Adrenal gland (tissue), 12 donors: ENCODE measurements around the gene RAP1GAP2. TPM values are rescaled to one million over a fixed set of nuclear protein-coding genes. Genes with fewer than 3 reads are reported as not detected.
A peak's percentile ranks its signal among the peaks of the same experiment; 100 is the strongest.

Source experiments
- DNase-seq, 7 donors: peaks; one replicate each; pipeline ENCODE4 v3.0.0-alpha.2; 2019 to 2020
- H3K27ac ChIP-seq, 5 donors: fragments of 200-600 bp; sonication (generic) in 4 of 5; 1 replicate in 3 of 5; 2 replicates in 2 of 5; pipeline versions ENCODE4 v1.5.1 to v1.8.0; 2016 to 2020; ENCODE audit warnings: mild to moderate bottlenecking in 1 of 5
- H3K27me3 ChIP-seq: fragments of 200-600 bp; 2 replicates; pipeline ENCODE4 v1.8.0; 2021
- H3K36me3 ChIP-seq, 2 donors: fragments of 200-600 bp; replicated peaks in 1 of 2; 1 replicate in 1 of 2; 2 replicates in 1 of 2; pipeline versions ENCODE4 v1.5.1 to v1.8.0; 2018 to 2022
- H3K4me1 ChIP-seq, 2 donors: fragments of 200-600 bp; replicated peaks in 1 of 2; 1 replicate in 1 of 2; 2 replicates in 1 of 2; pipeline versions ENCODE4 v1.5.1 to v1.8.0; 2018 to 2021
- H3K4me3 ChIP-seq, 4 donors: fragments of 200-600 bp; sonication (generic) in 3 of 4; one replicate each; pipeline ENCODE4 v1.5.1; 2016 to 2018
- H3K9me3 ChIP-seq, 3 donors: fragments of 200-600 bp; sonication (generic) in 1 of 3; replicated peaks in 1 of 3; 1 replicate in 2 of 3; 2 replicates in 1 of 3; pipeline versions ENCODE4 v1.5.1 to v1.8.0; 2016 to 2021
- POLR2A ChIP-seq, 2 donors: fragments of 450-650 bp; IDR thresholded peaks; one replicate each; pipeline ENCODE4 v1.6.1; 2017; ENCODE audit warnings: antibody characterized with exemption in 2 of 2, mild to moderate bottlenecking in 2 of 2, moderate library complexity in 1 of 2
- WGBS, 4 donors: extraction: QIAGEN DNeasy Blood & Tissue Kit in 2 of 4; methylation state at CpG; one replicate each; pipeline versions ENCODE4 v1.1.5 to v1.1.7; 2013 to 2017; 5-methylcytosine and 5-hydroxymethylcytosine counted together
- intact Hi-C, 2 donors: fragments of 100-400 bp; cut with DNase I; formaldehyde crosslinking; loops; one replicate each; pipeline versions ENCODE4 v1.14.1 to v1.15.0; 2022 to 2023
- polyA plus RNA-seq, 3 donors: library from polyadenylated mRNA; stranded (reverse); fragments of 200-250 nt in 2 of 3; fragments of 350-450 nt in 1 of 3; fragmentation: Illumina TruSeq in 1 of 3; extraction: RNeasy Lipid Tissue Mini Kit (QIAGEN cat#74804) in 1 of 3; gene quantifications; one replicate each; pipeline ENCODE4 v1.2.3, GENCODE V29; 2013 to 2014
- total RNA-seq, 9 donors: library from RNA; depleted of rRNA in 4 of 9; stranded (reverse); fragments of >200 nt in 4 of 9; fragments of 120-200 nt in 1 of 9; fragmentation: NEBNext Ultra II Directional in 1 of 9; extraction: Animal tissue kit (Norgen Biotek cat#: 25700) in 1 of 9; gene quantifications; one replicate each; pipeline versions ENCODE4 v1.1.0 to v1.2.4, GENCODE V29; 2013 to 2023
- TF ChIP-seq, protein P1 (sequence below), 6 experiments: fragments of 450-650 bp in 4 of 6; fragments of 200-600 bp in 2 of 6; sonication (generic) in 1 of 6; IDR thresholded peaks; 1 replicate in 5 of 6; 2 replicates in 1 of 6; pipeline versions ENCODE4 v1.5.1 to v1.8.0; 2016 to 2021; ENCODE audit warnings: antibody characterized with exemption in 6 of 6, mild to moderate bottlenecking in 2 of 6, moderate library complexity in 1 of 6
- donor health status: healthy with polysubstance abuse.
- donor health status: Bipolar disorder and iron deficiency.
- donor health status: DM: yes; HTN: yes; CAD: no.
- donor health status: DM: no; HTN: no; CAD: no.
- donor health status: DM: no; HTN: no; CAD: no.
- donor health status: DM: yes; HTN: yes; CAD: no.

The RAP1GAP2 gene
- total and polyA plus RNA-seq, 12 donors: 4.2 to 20.4 (median 6.9) TPM

DNA sequence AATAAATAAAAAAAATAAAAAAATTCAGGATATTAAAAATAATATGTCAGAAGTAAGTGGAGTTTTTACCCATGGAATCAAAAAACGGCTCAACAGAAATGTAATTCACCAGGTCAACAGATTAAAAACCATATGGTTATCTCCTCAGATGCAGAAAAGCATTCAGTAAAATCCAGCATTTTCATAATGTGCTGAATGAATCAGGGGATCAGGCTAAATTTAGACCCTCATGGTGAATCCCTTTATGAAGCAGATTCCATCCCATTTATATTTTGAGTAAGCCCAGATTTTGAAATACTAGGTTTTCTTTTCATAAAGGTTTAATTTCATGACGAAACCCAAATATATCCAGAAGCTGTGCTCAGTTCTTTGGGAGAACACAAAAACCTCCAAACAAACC lies 182.8 kb downstream of the RAP1GAP2 start:
- TF ChIP-seq, protein P1, sequence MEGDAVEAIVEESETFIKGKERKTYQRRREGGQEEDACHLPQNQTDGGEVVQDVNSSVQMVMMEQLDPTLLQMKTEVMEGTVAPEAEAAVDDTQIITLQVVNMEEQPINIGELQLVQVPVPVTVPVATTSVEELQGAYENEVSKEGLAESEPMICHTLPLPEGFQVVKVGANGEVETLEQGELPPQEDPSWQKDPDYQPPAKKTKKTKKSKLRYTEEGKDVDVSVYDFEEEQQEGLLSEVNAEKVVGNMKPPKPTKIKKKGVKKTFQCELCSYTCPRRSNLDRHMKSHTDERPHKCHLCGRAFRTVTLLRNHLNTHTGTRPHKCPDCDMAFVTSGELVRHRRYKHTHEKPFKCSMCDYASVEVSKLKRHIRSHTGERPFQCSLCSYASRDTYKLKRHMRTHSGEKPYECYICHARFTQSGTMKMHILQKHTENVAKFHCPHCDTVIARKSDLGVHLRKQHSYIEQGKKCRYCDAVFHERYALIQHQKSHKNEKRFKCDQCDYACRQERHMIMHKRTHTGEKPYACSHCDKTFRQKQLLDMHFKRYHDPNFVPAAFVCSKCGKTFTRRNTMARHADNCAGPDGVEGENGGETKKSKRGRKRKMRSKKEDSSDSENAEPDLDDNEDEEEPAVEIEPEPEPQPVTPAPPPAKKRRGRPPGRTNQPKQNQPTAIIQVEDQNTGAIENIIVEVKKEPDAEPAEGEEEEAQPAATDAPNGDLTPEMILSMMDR (IDR thresholded peaks at IDR 0.05): no peak
- no peak for TF ChIP-seq POLR2A (IDR thresholded peaks at IDR 0.05)
- H3K9me3 ChIP-seq: no peaks in the 10 kb centered on the region
- H3K4me3 ChIP-seq: no peak overlapping the region
- H3K27me3 ChIP-seq: no peaks in the 10 kb centered on the region
- no peaks in the 10 kb centered on the region for H3K36me3 ChIP-seq
- H3K4me1 ChIP-seq: peaks cover 0 to 13% of the 10 kb centered on the region in 2 donors
- DNase-seq: no peak
- H3K27ac ChIP-seq: no peak overlapping the region
- WGBS, 4 donors: 78 to 91% (median 85%) methylated on average over 2 of the region's 2 CpGs
- intact Hi-C loops: no loop called here

DNA sequence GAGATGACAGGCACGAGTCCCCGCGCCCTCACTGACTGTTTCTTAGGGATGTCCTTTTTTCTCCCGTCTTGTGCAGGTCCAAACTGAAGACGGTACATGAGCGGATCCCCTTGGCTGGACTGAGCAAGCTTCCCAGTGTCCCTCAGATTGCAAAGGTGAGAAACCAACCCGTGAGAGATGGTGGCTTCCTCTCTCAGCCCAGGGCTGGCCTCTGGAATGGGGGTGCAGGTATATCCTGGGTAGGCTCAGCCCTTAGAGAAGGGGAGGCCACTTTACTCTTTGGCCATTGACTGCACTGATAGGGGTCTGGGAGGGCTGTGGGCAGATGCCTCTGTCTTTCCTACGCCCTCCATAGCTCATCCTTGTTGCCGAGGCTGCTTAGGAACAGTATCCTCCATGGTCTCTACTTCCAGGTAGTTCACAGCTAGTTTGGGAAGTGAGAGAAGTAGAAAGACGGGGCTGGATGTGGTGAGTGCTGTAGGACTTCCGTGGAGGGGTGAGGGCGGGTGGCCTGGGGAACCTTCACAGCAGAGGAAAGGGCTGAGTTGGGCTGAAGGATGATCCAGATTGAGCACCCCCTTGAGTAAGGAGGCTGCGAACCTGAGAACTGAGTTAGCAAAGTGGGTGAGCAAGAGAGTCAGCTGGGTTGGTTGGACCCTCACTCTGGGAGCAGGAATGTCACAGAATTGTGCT lies 184.1 kb downstream of the RAP1GAP2 start:
- H3K4me3 ChIP-seq: no peak overlapping the region
- peaks cover 0 to 13% of the 10 kb centered on the region in 2 donors for H3K4me1 ChIP-seq
- H3K27me3 ChIP-seq: no peaks in the 10 kb centered on the region
- TF ChIP-seq, protein P1 (IDR thresholded peaks at IDR 0.05): no peak
- TF ChIP-seq POLR2A (IDR thresholded peaks at IDR 0.05): no peak
- H3K9me3 ChIP-seq: no peaks in the 10 kb centered on the region
- DNase-seq: peak in 2 of 7 donors; percentile 8 to 10
- intact Hi-C loops: no loop called here
- no peaks in the 10 kb centered on the region for H3K36me3 ChIP-seq
- WGBS, 4 donors: 91 to 97% (median 94%) methylated on average over 13 of the region's 13 CpGs
- no peak overlapping the region for H3K27ac ChIP-seq

GRCh38 chr17:2980904-2981246 lies 184.6 kb downstream of the RAP1GAP2 start:
- Histone ChIP-seq H3K27ac (no peak overlapping the region), H3K9me3 (no peaks in the 10 kb centered on the region), H3K27me3 (no peaks in the 10 kb centered on the region), H3K4me3 (no peak overlapping the region), H3K36me3 (no peaks in the 10 kb centered on the region), H3K4me1 (peaks cover 0 to 13% of the 10 kb centered on the region in 2 donors)
- WGBS, 4 donors: 90 to 95% (median 93%) methylated on average over 7 to 8 of the region's 8 CpGs
- DNase-seq: peak in 2 of 7 donors; percentile 7 to 27
- intact Hi-C loops: no loop called here
- no peak for TF ChIP-seq POLR2A (IDR thresholded peaks at IDR 0.05)
- TF ChIP-seq, protein P1 (IDR thresholded peaks at IDR 0.05): no peak

DNA sequence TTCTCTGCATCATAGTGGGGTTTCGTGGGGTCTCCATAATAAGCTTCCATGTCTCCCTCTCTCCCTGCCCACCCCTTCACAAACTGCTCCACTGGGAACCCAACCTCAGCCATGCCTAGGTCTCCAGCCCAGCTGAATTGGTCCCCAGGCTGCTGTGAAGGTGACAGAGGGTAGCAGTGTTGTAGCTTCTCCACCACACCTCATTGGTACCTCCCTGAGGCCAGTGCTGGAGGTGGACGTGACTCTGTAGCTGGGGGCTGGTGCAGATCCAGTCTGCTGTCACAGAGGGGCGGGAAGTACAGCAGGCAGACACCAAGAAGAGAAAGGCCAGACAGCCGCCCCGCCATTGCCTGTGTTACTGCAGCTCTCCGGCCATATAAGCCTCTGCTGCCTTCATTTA lies 185.1 kb downstream of the RAP1GAP2 start:
- no peak overlapping the region for H3K27ac ChIP-seq
- peak in 3 of 7 donors; percentile 6 to 44 (median 10) for DNase-seq

More for the DNA sequence above, 185.1 kb downstream of the RAP1GAP2 start:
- Histone ChIP-seq H3K4me1 (peaks cover 0 to 13% of the 10 kb centered on the region in 2 donors), H3K4me3 (no peak overlapping the region), H3K27me3 (no peaks in the 10 kb centered on the region), H3K36me3 (no peaks in the 10 kb centered on the region), H3K9me3 (no peaks in the 10 kb centered on the region)
- whole genome bisulfite sequencing, 4 donors: 75 to 93% (median 85%) methylated on average over 5 to 6 of the region's 6 CpGs
- intact Hi-C loops: no loop called here
- TF ChIP-seq POLR2A (IDR thresholded peaks at IDR 0.05): no peak
- TF ChIP-seq, protein P1 (IDR thresholded peaks at IDR 0.05): no peak
